Middle frontal gyrus (tissue), 1 donor: ENCODE data around the gene SHROOM3.

Experiments used
- DNase-seq: peaks from one replicate; pipeline ENCODE4 v3.0.0-alpha.2; 2015; ENCODE audit warnings: low spot score; ENCODE audit errors: extremely low spot score

SHROOM3 gene

GRCh38 chr4:76568262-76568661 is 133.2 kb downstream of the SHROOM3 start:
- no peak for DNase-seq

DNA sequence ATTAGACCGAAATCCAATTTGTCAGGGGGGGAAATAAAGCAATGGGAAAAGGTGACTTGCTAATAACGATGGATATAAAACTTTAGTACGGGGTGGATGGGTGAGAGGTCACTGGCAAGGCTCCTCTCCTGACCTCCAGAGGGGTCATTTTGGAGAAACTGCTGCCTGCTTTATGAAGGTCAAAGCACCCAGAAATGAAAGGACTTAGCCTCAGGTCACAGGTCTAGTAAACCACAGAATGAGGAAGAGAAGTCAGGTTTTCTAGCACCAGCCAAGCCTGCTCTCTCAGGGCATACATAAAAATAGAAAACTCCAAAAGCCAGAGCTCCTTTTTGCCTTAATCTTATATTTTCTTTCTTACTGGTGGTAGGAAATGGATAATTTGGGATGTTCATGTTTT is 134.2 kb downstream of the SHROOM3 start:
- DNase-seq = no peak

GRCh38 chr4:76569706-76570105 is 134.7 kb downstream of the SHROOM3 start:
- DNase-seq = no peak

- DNase-seq = no peak
Measured at GRCh38 chr4:76570141-76570973, 135.3 kb downstream of the SHROOM3 start.

- DNase-seq = no peak
Measured at GRCh38 chr4:76571274-76571673, 136.2 kb downstream of the SHROOM3 start.

- DNase-seq = no peak
Measured at GRCh38 chr4:76572224-76572623, 137.2 kb downstream of the SHROOM3 start.

DNA sequence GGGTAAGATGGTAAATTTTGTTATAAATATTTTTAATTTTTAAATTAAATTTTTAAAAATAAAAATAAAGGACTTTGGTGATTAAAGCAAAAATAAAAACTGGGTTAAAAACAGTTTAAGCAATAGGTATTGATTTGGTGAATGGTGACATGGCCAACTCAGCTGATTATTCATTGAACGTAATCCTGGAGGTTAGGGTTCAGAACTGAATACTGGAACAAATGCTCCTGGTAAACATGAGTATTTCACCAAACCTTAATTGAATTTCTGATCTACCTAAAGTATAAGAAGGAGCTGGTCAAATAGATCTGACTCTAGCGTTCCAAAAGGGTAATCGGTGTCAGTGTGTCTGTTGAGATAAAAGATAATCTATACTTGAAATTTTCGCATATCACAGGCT is 141.8 kb downstream of the SHROOM3 start:
- no peak for DNase-seq

DNA sequence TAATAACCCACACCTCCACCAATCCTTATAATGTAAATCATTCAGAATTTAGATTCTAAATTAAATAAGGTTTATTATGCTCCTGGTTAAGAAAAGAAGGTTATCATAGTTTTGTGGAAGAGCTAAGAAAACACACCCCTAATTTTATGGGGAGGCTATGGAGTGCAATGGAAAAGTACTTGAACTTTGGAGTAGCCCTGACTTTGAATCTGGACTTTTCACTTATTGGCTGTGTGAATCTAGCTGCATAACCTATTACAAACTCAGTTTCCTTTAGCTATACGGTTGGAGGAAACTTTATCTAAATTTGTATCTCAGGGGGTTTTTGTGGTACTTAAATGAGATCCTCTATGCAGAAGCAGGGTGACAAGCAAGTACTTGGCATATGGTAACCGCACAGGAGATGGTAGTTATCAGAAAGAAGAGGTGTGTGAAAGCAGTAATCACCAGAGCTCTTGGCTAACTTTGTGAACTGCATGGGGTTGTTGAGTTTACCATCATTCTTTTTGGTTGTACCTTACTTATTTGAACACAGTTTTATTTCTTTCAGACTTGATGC is 143.1 kb downstream of the SHROOM3 start:
- no peak for DNase-seq

GRCh38 chr4:76579596-76580375 is 144.8 kb downstream of the SHROOM3 start:
- no peak for DNase-seq

GRCh38 chr4:76581077-76581962 is 146.3 kb downstream of the SHROOM3 start:
- no peak for DNase-seq

- no peak for DNase-seq
Measured at GRCh38 chr4:76582074-76582816, 147.2 kb downstream of the SHROOM3 start.

GRCh38 chr4:76582817-76583087 is 147.7 kb downstream of the SHROOM3 start:
- DNase-seq = no peak

DNA sequence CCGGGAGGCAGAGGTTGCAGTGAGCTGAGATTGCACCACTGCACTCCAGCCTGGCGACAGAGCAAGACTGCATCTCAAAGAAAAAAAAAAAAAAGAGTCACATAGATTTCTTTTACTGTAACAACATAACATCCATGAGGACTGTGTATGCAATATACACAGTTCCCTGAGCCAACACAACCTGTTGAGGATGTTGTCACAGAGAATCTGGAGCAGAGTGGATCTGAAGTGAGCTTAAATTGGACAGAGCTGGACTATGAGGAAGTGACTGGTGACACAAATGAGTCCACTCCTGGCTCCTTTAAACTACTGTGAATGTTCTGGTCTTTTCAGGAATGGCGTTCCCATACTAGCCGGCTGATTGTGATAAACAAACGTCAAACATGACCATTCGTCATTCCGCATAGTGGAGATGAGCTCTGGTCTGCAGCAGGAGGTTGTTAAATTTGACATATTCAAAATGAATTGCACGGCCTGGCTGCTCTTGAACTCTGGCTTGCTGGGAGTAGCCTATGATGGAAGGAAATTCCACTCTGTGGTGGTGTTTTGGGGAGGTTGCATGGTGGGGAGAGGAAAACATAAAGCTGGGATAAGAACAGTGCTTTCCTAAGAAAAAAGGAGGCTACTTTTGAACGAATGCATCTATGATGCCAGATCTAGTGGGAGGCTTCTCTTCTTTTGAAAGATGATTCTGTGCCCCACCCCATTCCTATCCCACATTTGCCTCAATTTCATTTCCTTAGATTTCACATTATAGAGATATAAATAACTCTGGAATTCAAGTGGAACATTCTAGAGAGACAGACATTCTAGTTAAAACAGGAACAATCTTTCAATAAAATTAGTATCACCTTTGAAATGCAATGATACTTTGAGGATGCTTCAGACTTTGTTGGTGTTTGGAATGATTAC is 149.5 kb downstream of the SHROOM3 start:
- no peak for DNase-seq

GRCh38 chr4:76585272-76585671 is 150.2 kb downstream of the SHROOM3 start:
- no peak for DNase-seq

GRCh38 chr4:76585897-76586360 is 150.9 kb downstream of the SHROOM3 start:
- peak; percentile 29 for DNase-seq

DNA sequence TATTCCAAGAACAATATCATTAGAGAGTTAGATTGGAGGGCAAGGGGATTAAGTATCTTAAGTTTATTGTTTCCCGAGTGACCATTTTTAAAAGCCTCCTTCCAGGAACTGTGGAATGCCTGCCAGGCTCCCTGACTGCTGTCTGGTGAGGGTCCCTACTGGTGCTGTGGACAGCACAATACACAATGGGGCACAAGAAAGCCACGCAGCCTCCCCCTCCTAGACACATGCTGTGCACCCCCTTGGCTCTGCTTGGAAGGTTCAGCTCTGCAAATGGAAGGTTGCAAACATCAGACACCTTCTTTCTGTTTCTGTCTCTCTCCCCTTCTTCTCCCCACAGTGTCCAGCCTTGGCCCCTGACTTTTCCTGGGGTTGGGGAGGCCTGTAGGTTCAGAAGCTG is 153.2 kb downstream of the SHROOM3 start:
- DNase-seq = no peak

DNA sequence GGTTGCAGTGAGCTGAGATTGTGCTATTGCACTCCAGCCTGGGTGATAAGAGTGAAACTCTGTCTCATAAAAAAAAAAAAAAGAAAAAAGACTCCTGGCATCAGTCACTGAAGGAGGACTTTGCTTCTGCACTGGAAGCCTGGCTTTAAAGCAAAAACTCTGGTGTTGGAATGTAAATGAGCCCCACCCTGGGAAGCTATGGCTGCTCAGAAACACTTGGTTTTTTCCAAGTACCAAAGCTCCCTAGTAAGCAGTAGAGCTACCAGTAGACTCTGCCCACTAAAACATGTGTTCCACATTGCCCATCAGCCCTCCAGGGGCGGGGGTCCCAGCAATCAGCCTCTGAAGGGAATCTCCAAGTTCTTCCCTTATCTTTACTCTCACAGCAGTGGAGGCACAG is 154.4 kb downstream of the SHROOM3 start:
- DNase-seq = no peak

DNA sequence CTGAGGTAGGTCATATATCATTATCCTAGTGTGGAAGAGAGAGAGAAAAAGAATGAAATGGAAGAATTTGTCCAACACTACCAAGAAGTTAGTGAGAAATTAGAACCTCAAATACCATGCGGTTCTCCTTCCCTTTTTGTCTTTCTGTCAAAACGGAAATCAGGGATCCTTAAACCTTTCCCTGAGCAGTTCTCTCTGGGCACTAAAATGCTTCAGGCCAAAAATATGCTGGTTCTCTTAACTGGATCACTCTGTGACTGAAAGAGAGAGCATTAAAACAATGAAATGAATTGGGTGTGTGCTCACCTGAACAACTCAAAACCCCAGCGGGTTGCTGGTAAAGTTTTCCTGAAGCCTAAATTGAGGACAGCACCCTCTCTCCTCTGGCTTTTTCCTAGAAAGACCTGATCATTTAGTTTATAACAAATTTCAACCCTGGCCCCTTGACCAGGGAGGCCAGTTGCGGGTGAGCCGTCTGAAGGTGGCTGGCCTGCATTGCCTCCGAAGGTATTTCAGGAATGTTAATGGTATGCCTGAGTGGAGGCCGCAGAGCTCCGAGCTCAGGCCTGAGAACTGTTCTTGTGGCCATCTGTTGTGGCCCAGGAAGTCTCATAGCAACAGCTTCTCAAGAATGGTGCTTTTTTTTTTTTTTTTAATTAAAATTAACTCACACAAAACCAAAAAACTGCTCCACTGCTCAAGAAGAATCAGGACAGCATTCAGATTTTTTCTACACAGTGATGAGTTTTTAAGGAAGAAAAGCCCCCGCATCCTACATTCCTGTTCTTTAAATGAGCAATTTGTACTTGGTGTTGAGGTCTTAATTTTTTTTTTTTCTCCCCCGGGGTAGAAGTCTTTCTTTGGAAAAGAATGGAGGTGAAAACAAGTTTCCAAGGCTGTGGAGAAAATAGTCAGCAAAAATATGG is 155.1 kb downstream of the SHROOM3 start:
- no peak for DNase-seq
